Measurements from ENCODE around the gene NDST3.

NDST3 gene

DNA sequence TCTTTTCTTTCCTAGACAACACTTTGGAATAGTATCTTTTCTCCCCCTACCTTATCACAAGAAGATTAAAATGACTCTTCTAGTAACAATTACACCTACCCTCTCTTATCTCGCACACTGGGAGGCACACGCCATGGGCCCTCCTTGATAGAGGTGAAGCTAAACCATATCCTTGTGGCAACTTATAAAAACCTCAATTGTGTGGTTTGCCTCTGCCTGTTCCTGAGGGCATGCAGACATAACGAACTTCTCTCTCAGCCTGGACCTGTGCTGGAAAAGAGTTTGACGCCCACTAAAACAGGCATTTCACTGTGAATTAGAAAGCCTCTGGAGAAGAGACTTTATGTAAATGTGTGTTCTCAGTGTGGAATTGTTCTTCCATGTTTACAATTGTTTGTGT, 141.2 kb downstream of the NDST3 start:
- ChIA-PET POLR2A (no interaction called here), CTCF (interaction anchor here (1.5 kb wide), 1 partner anchor 19 kb away, joined by 3 read pairs; no protein-coding TSS in a partner anchor)
- TF ChIP-seq, protein P1, sequence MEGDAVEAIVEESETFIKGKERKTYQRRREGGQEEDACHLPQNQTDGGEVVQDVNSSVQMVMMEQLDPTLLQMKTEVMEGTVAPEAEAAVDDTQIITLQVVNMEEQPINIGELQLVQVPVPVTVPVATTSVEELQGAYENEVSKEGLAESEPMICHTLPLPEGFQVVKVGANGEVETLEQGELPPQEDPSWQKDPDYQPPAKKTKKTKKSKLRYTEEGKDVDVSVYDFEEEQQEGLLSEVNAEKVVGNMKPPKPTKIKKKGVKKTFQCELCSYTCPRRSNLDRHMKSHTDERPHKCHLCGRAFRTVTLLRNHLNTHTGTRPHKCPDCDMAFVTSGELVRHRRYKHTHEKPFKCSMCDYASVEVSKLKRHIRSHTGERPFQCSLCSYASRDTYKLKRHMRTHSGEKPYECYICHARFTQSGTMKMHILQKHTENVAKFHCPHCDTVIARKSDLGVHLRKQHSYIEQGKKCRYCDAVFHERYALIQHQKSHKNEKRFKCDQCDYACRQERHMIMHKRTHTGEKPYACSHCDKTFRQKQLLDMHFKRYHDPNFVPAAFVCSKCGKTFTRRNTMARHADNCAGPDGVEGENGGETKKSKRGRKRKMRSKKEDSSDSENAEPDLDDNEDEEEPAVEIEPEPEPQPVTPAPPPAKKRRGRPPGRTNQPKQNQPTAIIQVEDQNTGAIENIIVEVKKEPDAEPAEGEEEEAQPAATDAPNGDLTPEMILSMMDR (IDR thresholded peaks at IDR 0.05; ENCODE audit: control extremely low read depth, extremely low read depth, low read depth, missing control alignments), result no peak
- no peak for DNase-seq (ENCODE audit: extremely low spot score)

DNA sequence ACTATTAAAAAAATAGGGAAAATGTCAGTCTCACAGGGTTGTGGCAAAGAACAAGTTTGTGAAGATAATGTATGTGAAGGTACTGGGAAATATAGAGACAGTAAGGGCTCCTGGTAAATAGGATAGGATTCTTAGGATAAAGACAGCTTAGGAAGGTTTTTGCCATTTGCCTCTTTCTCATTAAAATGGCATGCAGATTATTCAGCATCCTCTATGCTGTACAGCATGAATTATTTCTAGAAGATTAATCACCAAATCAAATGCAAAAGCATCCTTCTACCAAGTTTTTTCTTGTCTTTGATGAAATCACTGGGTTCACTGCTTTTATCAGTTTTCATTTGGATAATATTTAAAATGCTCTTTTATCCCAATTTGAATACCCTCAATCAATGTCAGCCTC, 142.8 kb downstream of the NDST3 start:
- no peak for DNase-seq (ENCODE audit: extremely low spot score)
- TF ChIP-seq, protein P1 (IDR thresholded peaks at IDR 0.05; ENCODE audit: control extremely low read depth, extremely low read depth, low read depth, missing control alignments), result no peak
- ChIA-PET POLR2A (no interaction called here), CTCF (interaction anchor here (1.5 kb wide), 1 partner anchor 17 kb away, joined by 3 read pairs; no protein-coding TSS in a partner anchor)

DNA sequence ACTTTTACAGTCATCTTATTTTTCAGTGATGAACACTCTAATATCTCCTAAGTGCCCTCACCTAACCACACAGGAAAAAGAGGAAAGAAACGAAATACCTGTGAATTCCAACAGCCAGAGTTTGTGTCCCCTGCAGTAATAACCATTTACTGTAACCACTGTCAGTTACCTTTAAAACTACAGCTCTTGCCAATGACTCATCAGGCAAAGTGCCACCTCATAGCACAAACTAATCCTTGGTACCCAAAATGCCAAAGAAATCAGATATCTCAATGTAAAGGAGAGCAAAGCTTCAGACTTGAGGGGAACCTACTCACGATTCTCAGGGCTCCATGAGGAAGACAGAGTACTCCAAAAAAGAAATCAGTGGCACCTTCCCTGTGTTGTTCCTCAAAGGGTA, 146.5 kb downstream of the NDST3 start:
- ChIA-PET CTCF (interaction anchor here (1.2 to 1.3 kb wide), 2 partner anchors 11 to 93 kb away, joined by 3 to 4 read pairs; no protein-coding TSS in a partner anchor), POLR2A (no interaction called here)
- TF ChIP-seq, protein P1 (IDR thresholded peaks at IDR 0.05; ENCODE audit: control extremely low read depth, extremely low read depth, low read depth, missing control alignments), result no peak
- no peak for DNase-seq (ENCODE audit: extremely low spot score)

DNA sequence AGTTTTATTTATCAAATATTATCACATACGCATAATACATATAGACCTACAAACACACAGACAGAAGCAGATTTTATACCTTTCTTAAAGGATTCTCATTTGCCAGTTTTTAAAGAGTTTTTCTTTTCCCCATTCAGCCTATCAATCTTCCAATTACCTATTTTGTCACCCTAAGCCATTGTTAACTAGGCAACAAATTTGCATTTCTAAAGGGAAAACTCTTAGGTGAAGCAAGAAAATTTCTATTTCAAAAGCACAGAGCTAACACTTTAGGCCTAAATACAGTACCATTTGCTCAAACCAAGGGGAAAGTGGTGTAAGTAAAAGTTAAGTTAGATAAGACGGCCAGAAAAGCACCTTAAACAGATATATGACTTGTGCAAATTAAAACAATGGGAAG, 156.6 kb downstream of the NDST3 start:
- CTCF ChIA-PET, result no interaction called here

DNA sequence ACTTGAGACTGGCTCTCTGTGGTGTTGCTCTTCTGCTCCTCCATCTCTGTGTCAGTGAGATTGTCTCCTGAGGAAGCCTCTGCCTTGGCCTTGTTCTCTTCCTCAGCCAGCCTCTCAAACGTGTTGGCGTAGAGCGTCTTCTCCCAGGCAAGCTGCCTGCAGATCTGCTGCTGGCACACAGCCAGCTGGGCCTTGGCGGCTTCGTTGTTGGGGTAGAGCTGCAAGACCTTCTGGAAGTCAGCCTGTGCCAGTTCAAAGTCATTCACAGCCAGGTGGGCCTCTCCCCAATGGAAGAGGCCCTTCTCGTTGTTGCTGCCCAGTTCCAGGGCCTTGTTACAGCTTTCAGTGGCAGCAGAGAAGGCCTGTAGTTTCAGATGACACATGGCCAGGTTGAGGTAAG, 159.1 kb downstream of the NDST3 start:
- TF ChIP-seq, protein P1 (IDR thresholded peaks at IDR 0.05; ENCODE audit: control extremely low read depth, extremely low read depth, low read depth, missing control alignments), result no peak
- ChIA-PET POLR2A (no interaction called here), CTCF (interaction anchor here (1.3 to 1.7 kb wide), 2 partner anchors 11 to 19 kb away, joined by 3 to 5 read pairs; no protein-coding TSS in a partner anchor)
- DNase-seq (ENCODE audit: extremely low spot score), result no peak

More for the DNA sequence above, 156.6 kb downstream of the NDST3 start:
- TF ChIP-seq, protein P1 (IDR thresholded peaks at IDR 0.05; ENCODE audit: control extremely low read depth, extremely low read depth, low read depth, missing control alignments), result no peak
- no peak for DNase-seq (ENCODE audit: extremely low spot score)
- POLR2A ChIA-PET, result no interaction called here

DNA sequence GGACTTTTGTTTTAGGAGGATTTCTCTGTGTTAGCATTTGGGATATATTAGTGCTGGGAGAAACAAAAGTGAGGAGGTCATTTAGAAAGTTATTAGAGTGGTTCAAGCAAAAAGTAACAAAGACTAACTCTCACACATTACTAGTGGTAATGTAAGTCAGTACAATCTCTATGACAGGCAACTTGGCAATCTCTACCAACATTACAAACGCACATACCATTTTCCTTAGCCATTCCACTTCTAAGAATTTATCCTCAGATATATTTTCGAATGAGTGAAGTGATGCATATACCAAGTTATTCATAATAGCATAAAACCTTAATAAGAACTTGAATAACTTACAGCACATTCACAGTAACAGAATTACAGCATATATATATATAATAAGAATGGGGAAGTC, 172.3 kb downstream of the NDST3 start:
- ChIA-PET CTCF (no interaction called here), POLR2A (no interaction called here)
- DNase-seq (ENCODE audit: extremely low spot score), result no peak
- TF ChIP-seq, protein P1 (IDR thresholded peaks at IDR 0.05; ENCODE audit: control extremely low read depth, extremely low read depth, low read depth, missing control alignments), result no peak
